Keratinocyte (primary cell): ENCODE data around the gene SIGLEC1. TPM values are rescaled to one million over a fixed set of nuclear protein-coding genes. Genes with fewer than 3 reads are reported as not detected.

ENCODE experiments used
- DNase-seq: peaks from one replicate; pipeline ENCODE4 v3.0.0-alpha.2; 2011; ENCODE audit warnings: low read depth, missing footprints, low spot score
- FAIRE-seq: peaks from 2 replicates; lab custom pipeline; 2011; peaks lifted over from hg19 to GRCh38; lab: Jason Lieb, UNC
- H2AFZ ChIP-seq: 2 replicates; pipeline ENCODE4 v1.6.0; 2012; ENCODE audit warnings: low read length, control low read depth, inconsistent platforms; ENCODE audit not compliant: control insufficient read depth
- H3K27ac ChIP-seq: 2 replicates; pipeline ENCODE4 v1.5.1; 2011; ENCODE audit warnings: low read length; ENCODE audit not compliant: control insufficient read depth, insufficient read depth
- H3K27me3 ChIP-seq: 3 replicates; pipeline ENCODE4 v1.6.0; 2011; ENCODE audit warnings: low read length; ENCODE audit not compliant: control insufficient read depth, insufficient read depth; ENCODE audit errors: extremely low read depth
- H3K36me3 ChIP-seq, 2 experiments: 2 replicates in 1 of 2; 3 replicates in 1 of 2; pipeline ENCODE4 v1.5.1; 2011; ENCODE audit warnings: low read length in 2 of 2, mild to moderate bottlenecking in 1 of 2; ENCODE audit not compliant: control insufficient read depth in 2 of 2, insufficient read depth in 2 of 2; ENCODE audit errors: extremely low read depth in 1 of 2
- H3K4me1 ChIP-seq: 3 replicates; pipeline ENCODE4 v1.5.1; 2011; ENCODE audit warnings: low read length; ENCODE audit not compliant: control insufficient read depth, insufficient read depth; ENCODE audit errors: extremely low read depth
- H3K4me2 ChIP-seq: 3 replicates; pipeline ENCODE4 v1.6.0; 2011; ENCODE audit warnings: low read depth, low read length; ENCODE audit not compliant: control insufficient read depth, insufficient read depth; ENCODE audit errors: extremely low read depth
- H3K4me3 ChIP-seq, 3 experiments: fragments of 200-600 bp in 1 of 3; sonication (generic) in 1 of 3; 2 replicates in 2 of 3; 3 replicates in 1 of 3; pipeline ENCODE4 v1.5.1; 2011 to 2016; ENCODE audit warnings: low read length in 3 of 3, mild to moderate bottlenecking in 3 of 3, control low read depth in 2 of 3, inconsistent platforms in 1 of 3, low read depth in 1 of 3, mixed read lengths in 1 of 3, mixed run types in 1 of 3, moderate library complexity in 1 of 3; ENCODE audit not compliant: control insufficient read depth in 2 of 3, insufficient read depth in 2 of 3; ENCODE audit errors: extremely low read depth in 1 of 3
- H3K79me2 ChIP-seq: 2 replicates; pipeline ENCODE4 v1.6.0; 2012; ENCODE audit warnings: low read length; ENCODE audit not compliant: control insufficient read depth, insufficient read depth
- H3K9ac ChIP-seq: 3 replicates; pipeline ENCODE4 v1.6.0; 2011; ENCODE audit warnings: low read length; ENCODE audit not compliant: control insufficient read depth, insufficient read depth; ENCODE audit errors: extremely low read depth
- H3K9me1 ChIP-seq: 3 replicates; pipeline ENCODE4 v1.6.0; 2011; ENCODE audit warnings: low read length; ENCODE audit not compliant: control insufficient read depth, insufficient read depth; ENCODE audit errors: extremely low read depth
- H3K9me3 ChIP-seq: 2 replicates; pipeline ENCODE4 v1.5.1; 2012; ENCODE audit warnings: low read depth, low read length; ENCODE audit not compliant: control insufficient read depth
- H4K20me1 ChIP-seq: 3 replicates; pipeline ENCODE4 v1.6.0; 2011; ENCODE audit warnings: low read length; ENCODE audit not compliant: control insufficient read depth, insufficient read depth; ENCODE audit errors: extremely low read depth
- CTCF ChIP-seq, 3 experiments: IDR thresholded peaks in 1 of 3; conservative IDR thresholded peaks in 1 of 3; optimal IDR thresholded peaks in 1 of 3; 2 replicates in 2 of 3; 3 replicates in 1 of 3; pipeline versions ENCODE3 to v1.5.1; 2011; ENCODE audit warnings: low read length in 3 of 3, mild to moderate bottlenecking in 3 of 3, moderate library complexity in 2 of 3, control low read depth in 1 of 3, inconsistent platforms in 1 of 3; ENCODE audit not compliant: insufficient read depth in 2 of 3; ENCODE audit errors: extremely low read depth in 1 of 3
- EZH2 ChIP-seq: IDR thresholded peaks from one replicate; pipeline ENCODE4 v1.6.1; 2012; ENCODE audit warnings: inconsistent platforms, mild to moderate bottlenecking, low read length, moderate library complexity
- dilution Hi-C: fragments of 300-500 bp; cut with MboI; formaldehyde crosslinking; loops from one replicate; pipeline ENCODE4 v1.7.0; 2020; ENCODE audit warnings: low sequenced_read_pairs; ENCODE audit not compliant: extremely low pct_ligation_motif_present
- polyA plus RNA-seq, 5 experiments: library from polyadenylated mRNA; depleted of rRNA in 3 of 5; stranded (reverse) in 3 of 5; stranded (forward) in 1 of 5; unstranded in 1 of 5; fragments of >200 nt; gene quantifications; 1 replicate in 1 of 5; 2 replicates in 3 of 5; 3 replicates in 1 of 5; pipeline versions ENCODE4 v1.2.1 to v1.2.3, GENCODE V29; 2011 to 2012; ENCODE audit warnings: missing spikeins in 2 of 5, low read depth in 1 of 5, low replicate concordance in 1 of 5

The SIGLEC1 gene
- polyA plus RNA-seq, 1 donor (not counting 4 experiments of a cell fraction or from before 2014, with no cell fraction given): not detected

- Histone ChIP-seq H3K4me3 (no peak overlapping the region), H3K9ac (no peak overlapping the region), H3K4me1 (peaks cover 16% of the 10 kb centered on the region), H3K9me3 (no peaks in the 10 kb centered on the region), H3K79me2 (no peaks in the 10 kb centered on the region), H3K27ac (no peak overlapping the region), H4K20me1 (peaks cover 7% of the 10 kb centered on the region), H3K9me1 (no peaks in the 10 kb centered on the region), H2AFZ (no peak overlapping the region), H3K27me3 (peaks cover 34% of the 10 kb centered on the region), H3K36me3 (peaks cover 0 to 6% of the 10 kb centered on the region in 2 experiments), H3K4me2 (no peak overlapping the region)
- dilution Hi-C loops: no loop called here
- peak; percentile 64 for FAIRE-seq
- no peak for DNase-seq
- TF ChIP-seq EZH2 (no peak), CTCF (optimal IDR thresholded peaks at IDR 0.05 in 1 of 3, IDR thresholded peaks at IDR 0.05 in 1 of 3, conservative IDR thresholded peaks at IDR 0.05 in 1 of 3; ENCODE audit: extremely low read depth in 1 of 3, insufficient read depth in 2 of 3, low read length in 3 of 3) (peak; percentile 89 to 92 (median 91))
These were observed 40.7 kb upstream of the SIGLEC1 start for GRCh38 chr20:3753098-3753497.

- Histone ChIP-seq H3K36me3 (peaks cover 0 to 4% of the 10 kb centered on the region in 2 experiments), H4K20me1 (peaks cover 7% of the 10 kb centered on the region), H3K27me3 (peaks cover 38% of the 10 kb centered on the region), H3K27ac (no peak overlapping the region), H2AFZ (no peak overlapping the region), H3K4me2 (peak overlapping the region; percentile 64), H3K9ac (no peak overlapping the region), H3K4me1 (peaks cover 16% of the 10 kb centered on the region), H3K9me3 (no peaks in the 10 kb centered on the region), H3K79me2 (no peaks in the 10 kb centered on the region), H3K4me3 (peak overlapping the region in 1 of 3 experiments; percentile 42), H3K9me1 (no peaks in the 10 kb centered on the region)
- dilution Hi-C loops: no loop called here
- DNase-seq: no peak
- FAIRE-seq: peak; percentile 51
- no peak for TF ChIP-seq CTCF (optimal IDR thresholded peaks at IDR 0.05 in 1 of 3, IDR thresholded peaks at IDR 0.05 in 1 of 3, conservative IDR thresholded peaks at IDR 0.05 in 1 of 3; ENCODE audit: extremely low read depth in 1 of 3, insufficient read depth in 2 of 3, low read length in 3 of 3)
- no peak for TF ChIP-seq EZH2
These were observed 40.0 kb upstream of the SIGLEC1 start for GRCh38 chr20:3752386-3752759.
